PFSK-1 (cell line): ENCODE results near the gene MARVELD3.

ENCODE experiments used
- FOXP2 ChIP-seq: optimal IDR thresholded peaks from 2 replicates; pipeline ENCODE3; 2011; ENCODE audit warnings: borderline replicate concordance, control low read depth, inconsistent platforms; ENCODE audit not compliant: insufficient read depth; ENCODE audit errors: extremely low read length, extremely low read depth
- POLR2AphosphoS5 ChIP-seq: IDR thresholded peaks from 2 replicates; pipeline ENCODE4 v1.6.1; 2012; ENCODE audit warnings: low read depth, mild to moderate bottlenecking, control low read depth, low read length, moderate library complexity
- SIN3A ChIP-seq: IDR thresholded peaks from 2 replicates; pipeline ENCODE4 v1.6.1; 2012; ENCODE audit warnings: mild to moderate bottlenecking, low read length, moderate library complexity, borderline replicate concordance; ENCODE audit not compliant: insufficient read depth
- TAF1 ChIP-seq: IDR thresholded peaks from 2 replicates; pipeline ENCODE4 v1.6.1; 2012; ENCODE audit warnings: low read length, control low read depth, borderline replicate concordance; ENCODE audit not compliant: insufficient read depth
- TF ChIP-seq, protein P1 (sequence below), 2 experiments: IDR thresholded peaks; 2 replicates each; pipeline versions ENCODE4 v1.6.1 to v1.8.0; 2011 to 2012; ENCODE audit warnings: low read depth in 2 of 2, low read length in 2 of 2, control low read depth in 1 of 2, inconsistent platforms in 1 of 2, mild to moderate bottlenecking in 1 of 2, moderate library complexity in 1 of 2; ENCODE audit not compliant: insufficient read depth in 1 of 2

DNA sequence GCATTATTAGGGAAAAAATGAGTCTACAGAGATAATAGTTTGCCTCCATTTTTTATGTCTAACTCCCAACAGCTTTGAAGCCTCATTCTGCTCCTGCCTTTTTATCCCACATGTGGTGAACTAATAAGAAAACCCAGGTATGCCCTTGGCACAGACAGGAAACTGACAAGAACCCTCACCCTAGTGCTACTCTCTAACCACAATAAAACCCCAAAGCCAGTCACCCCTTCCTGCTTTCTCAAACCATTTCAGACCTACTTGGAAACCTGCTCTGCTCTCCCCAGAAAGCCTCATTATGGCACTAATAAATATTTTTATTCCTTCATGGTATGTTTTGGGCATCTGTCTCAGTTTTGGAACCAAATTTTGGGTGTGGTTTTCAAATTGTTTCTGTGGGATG is 3.9 kb upstream of the MARVELD3 start:
- TF ChIP-seq POLR2AphosphoS5 (no peak), TAF1 (no peak), SIN3A (no peak), FOXP2 (no peak)
- TF ChIP-seq, protein P1, sequence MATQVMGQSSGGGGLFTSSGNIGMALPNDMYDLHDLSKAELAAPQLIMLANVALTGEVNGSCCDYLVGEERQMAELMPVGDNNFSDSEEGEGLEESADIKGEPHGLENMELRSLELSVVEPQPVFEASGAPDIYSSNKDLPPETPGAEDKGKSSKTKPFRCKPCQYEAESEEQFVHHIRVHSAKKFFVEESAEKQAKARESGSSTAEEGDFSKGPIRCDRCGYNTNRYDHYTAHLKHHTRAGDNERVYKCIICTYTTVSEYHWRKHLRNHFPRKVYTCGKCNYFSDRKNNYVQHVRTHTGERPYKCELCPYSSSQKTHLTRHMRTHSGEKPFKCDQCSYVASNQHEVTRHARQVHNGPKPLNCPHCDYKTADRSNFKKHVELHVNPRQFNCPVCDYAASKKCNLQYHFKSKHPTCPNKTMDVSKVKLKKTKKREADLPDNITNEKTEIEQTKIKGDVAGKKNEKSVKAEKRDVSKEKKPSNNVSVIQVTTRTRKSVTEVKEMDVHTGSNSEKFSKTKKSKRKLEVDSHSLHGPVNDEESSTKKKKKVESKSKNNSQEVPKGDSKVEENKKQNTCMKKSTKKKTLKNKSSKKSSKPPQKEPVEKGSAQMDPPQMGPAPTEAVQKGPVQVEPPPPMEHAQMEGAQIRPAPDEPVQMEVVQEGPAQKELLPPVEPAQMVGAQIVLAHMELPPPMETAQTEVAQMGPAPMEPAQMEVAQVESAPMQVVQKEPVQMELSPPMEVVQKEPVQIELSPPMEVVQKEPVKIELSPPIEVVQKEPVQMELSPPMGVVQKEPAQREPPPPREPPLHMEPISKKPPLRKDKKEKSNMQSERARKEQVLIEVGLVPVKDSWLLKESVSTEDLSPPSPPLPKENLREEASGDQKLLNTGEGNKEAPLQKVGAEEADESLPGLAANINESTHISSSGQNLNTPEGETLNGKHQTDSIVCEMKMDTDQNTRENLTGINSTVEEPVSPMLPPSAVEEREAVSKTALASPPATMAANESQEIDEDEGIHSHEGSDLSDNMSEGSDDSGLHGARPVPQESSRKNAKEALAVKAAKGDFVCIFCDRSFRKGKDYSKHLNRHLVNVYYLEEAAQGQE (IDR thresholded peaks at IDR 0.05; ENCODE audit: insufficient read depth in 1 of 2, low read depth in 2 of 2, low read length in 2 of 2) = no peak
